GDM1 (cell line): Measurements from ENCODE around the gene ZNF628.

Source experiments
- DNase-seq: peaks from one replicate; lab custom pipeline; 2025; lab: John Stamatoyannopoulos, UW

Gene ZNF628

GRCh38 chr19:55465460-55466240, 10.8 kb upstream of the ZNF628 start:
- no peak for DNase-seq

- no peak for DNase-seq
Observed at GRCh38 chr19:55466241-55466614, 10.2 kb upstream of the ZNF628 start.

- DNase-seq: peak; percentile 10
Observed at GRCh38 chr19:55467236-55468053, 9.0 kb upstream of the ZNF628 start.

GRCh38 chr19:55468054-55468393, 8.4 kb upstream of the ZNF628 start:
- DNase-seq: no peak

- no peak for DNase-seq
Observed at GRCh38 chr19:55471266-55471665, 5.2 kb upstream of the ZNF628 start.

GRCh38 chr19:55472463-55472862, 4.0 kb upstream of the ZNF628 start:
- no peak for DNase-seq

GRCh38 chr19:55473225-55474012, 3.0 kb upstream of the ZNF628 start:
- no peak for DNase-seq

GRCh38 chr19:55474269-55475265, 1.9 kb upstream of the ZNF628 start:
- DNase-seq: no peak

GRCh38 chr19:55477905-55478304, 1.5 kb downstream of the ZNF628 start:
- no peak for DNase-seq

- no peak for DNase-seq
Observed at GRCh38 chr19:55478364-55478763, 1.9 kb downstream of the ZNF628 start.

GRCh38 chr19:55479045-55479444, 2.6 kb downstream of the ZNF628 start:
- DNase-seq: no peak

GRCh38 chr19:55479451-55480230, 3.2 kb downstream of the ZNF628 start:
- no peak for DNase-seq

GRCh38 chr19:55481148-55481793, 4.9 kb downstream of the ZNF628 start:
- no peak for DNase-seq

GRCh38 chr19:55481794-55482155, 5.4 kb downstream of the ZNF628 start:
- no peak for DNase-seq

GRCh38 chr19:55482156-55482961, 5.9 kb downstream of the ZNF628 start:
- DNase-seq: no peak

GRCh38 chr19:55482967-55483705, 6.7 kb downstream of the ZNF628 start:
- no peak for DNase-seq

- DNase-seq: no peak
Observed at GRCh38 chr19:55483706-55484592, 7.5 kb downstream of the ZNF628 start.
